IMR-90 (cell line): Measurements from ENCODE around the gene PET100. TPM values are rescaled to one million over a fixed set of nuclear protein-coding genes. Genes with fewer than 3 reads are reported as not detected.

ENCODE experiments used
- ATAC-seq: fragments of 200-7000 bp; cut with Tn5 transposase; 2 replicates; pipeline ENCODE4 v1.9.1; 2020; ENCODE audit warnings: low read depth, mild to moderate bottlenecking, moderate library complexity
- BruUV-seq: library from RNA; stranded (reverse); fragments of 400-500 nt; replicated peaks from 2 replicates; lab custom pipeline; 2021; lab: Mats Ljungman, UMichigan
- CTCF ChIA-PET: fragments of 300-600 bp; formaldehyde crosslinking; extraction: SDS; loops from one replicate; lab custom pipeline; 2021; ENCODE audit warnings: antibody characterized with exemption; lab: Yijun Ruan, JAX
- POLR2A ChIA-PET: fragments of 300-600 bp; sonication (Branson Sonifier 250); formaldehyde crosslinking; loops from one replicate; lab custom pipeline; 2022; ENCODE audit warnings: antibody characterized with exemption; ENCODE audit not compliant: unreplicated experiment; lab: Charles Lee
- DNase-seq: peaks from one replicate; pipeline ENCODE4 v3.0.0; 2013
- H2AFZ ChIP-seq: replicated peaks from 2 replicates; pipeline ENCODE3; 2013; ENCODE audit warnings: low read length, mild to moderate bottlenecking; ENCODE audit not compliant: poor library complexity
- H2AK5ac ChIP-seq: 2 replicates; pipeline ENCODE4 v1.6.1; 2013; ENCODE audit warnings: low read depth, low read length, inconsistent platforms
- H2AK9ac ChIP-seq: replicated peaks from 2 replicates; pipeline ENCODE3; 2013; ENCODE audit warnings: mild to moderate bottlenecking, low read depth, low read length, moderate library complexity; ENCODE audit not compliant: poor library complexity
- H2BK120ac ChIP-seq: 2 replicates; pipeline ENCODE4 v1.6.1; 2013; ENCODE audit warnings: low read depth, low read length, inconsistent platforms
- H2BK15ac ChIP-seq: 3 replicates; pipeline ENCODE4 v1.6.1; 2013; ENCODE audit warnings: low read depth, low read length, inconsistent platforms
- H2BK20ac ChIP-seq: 2 replicates; pipeline ENCODE4 v1.6.1; 2013; ENCODE audit warnings: low read depth, mild to moderate bottlenecking, inconsistent platforms, low read length, moderate library complexity
- H2BK5ac ChIP-seq: 2 replicates; pipeline ENCODE4 v1.6.1; 2013; ENCODE audit warnings: mild to moderate bottlenecking, low read depth, low read length, inconsistent platforms; ENCODE audit not compliant: poor library complexity, severe bottlenecking
- H3K14ac ChIP-seq: replicated peaks from 2 replicates; pipeline ENCODE4 v1.6.1; 2013; ENCODE audit warnings: low read depth, low read length, inconsistent platforms
- H3K18ac ChIP-seq: 2 replicates; pipeline ENCODE4 v1.6.1; 2013; ENCODE audit warnings: low read depth, low read length, control low read depth
- H3K23ac ChIP-seq: 2 replicates; pipeline ENCODE4 v1.6.1; 2013; ENCODE audit warnings: low read depth, low read length, inconsistent platforms
- H3K27ac ChIP-seq: 2 replicates; pipeline ENCODE4 v1.5.1; 2013; ENCODE audit warnings: mild to moderate bottlenecking, control low read depth, low read length; ENCODE audit not compliant: insufficient read depth
- H3K27me3 ChIP-seq: 2 replicates; pipeline ENCODE4 v1.6.1; 2013; ENCODE audit warnings: low read length; ENCODE audit not compliant: control insufficient read depth, insufficient read depth
- H3K36me3 ChIP-seq: 2 replicates; pipeline ENCODE4 v1.6.1; 2013; ENCODE audit warnings: low read length, mixed read lengths; ENCODE audit not compliant: control insufficient read depth, insufficient read depth
- H3K4ac ChIP-seq: 2 replicates; pipeline ENCODE4 v1.6.1; 2013; ENCODE audit warnings: low read depth, low read length, inconsistent platforms
- H3K4me1 ChIP-seq: 2 replicates; pipeline ENCODE4 v1.6.1; 2013; ENCODE audit warnings: low read length, mixed read lengths; ENCODE audit not compliant: control insufficient read depth, insufficient read depth
- H3K4me2 ChIP-seq: 2 replicates; pipeline ENCODE4 v1.6.1; 2013; ENCODE audit warnings: low read depth, mild to moderate bottlenecking, control low read depth, low read length, moderate library complexity
- H3K4me3 ChIP-seq: 2 replicates; pipeline ENCODE4 v1.5.1; 2013; ENCODE audit warnings: low read depth, mild to moderate bottlenecking, control low read depth, low read length, moderate library complexity; ENCODE audit not compliant: insufficient read depth
- H3K56ac ChIP-seq: 2 replicates; pipeline ENCODE4 v1.6.1; 2013; ENCODE audit warnings: low read length, inconsistent platforms; ENCODE audit not compliant: insufficient read depth; ENCODE audit errors: extremely low read depth
- H3K79me1 ChIP-seq, 2 experiments: 2 replicates each; pipeline ENCODE4 v1.6.1; 2013; ENCODE audit warnings: low read length in 2 of 2, inconsistent platforms in 1 of 2, low read depth in 1 of 2
- H3K9ac ChIP-seq: 2 replicates; pipeline ENCODE4 v1.6.1; 2013; ENCODE audit warnings: low read depth, low read length, control low read depth
- H3K9me1 ChIP-seq: 2 replicates; pipeline ENCODE4 v1.6.1; 2013; ENCODE audit warnings: low read length, inconsistent platforms; ENCODE audit not compliant: insufficient read depth
- H3K9me3 ChIP-seq: 2 replicates; pipeline ENCODE4 v1.6.1; 2013; ENCODE audit warnings: low read length; ENCODE audit not compliant: control insufficient read depth, insufficient read depth
- H4K20me1 ChIP-seq: 2 replicates; pipeline ENCODE4 v1.6.1; 2013; ENCODE audit warnings: low read length, inconsistent platforms; ENCODE audit not compliant: insufficient read depth
- H4K5ac ChIP-seq: 2 replicates; pipeline ENCODE4 v1.6.1; 2013; ENCODE audit warnings: mild to moderate bottlenecking, low read depth, low read length, control low read depth
- H4K8ac ChIP-seq, 2 experiments: 2 replicates each; pipeline ENCODE4 v1.6.1; 2013; ENCODE audit warnings: low read depth in 2 of 2, low read length in 2 of 2, control low read depth in 1 of 2, inconsistent platforms in 1 of 2
- H4K91ac ChIP-seq: 2 replicates; pipeline ENCODE4 v1.6.1; 2013; ENCODE audit warnings: low read depth, low read length, inconsistent platforms; ENCODE audit not compliant: insufficient read depth
- CEBPB ChIP-seq: IDR thresholded peaks from 2 replicates; pipeline ENCODE4 v1.6.1; 2012; ENCODE audit warnings: low read depth, low read length, improper control_type of control experiment
- RAD21 ChIP-seq: IDR thresholded peaks from 2 replicates; pipeline ENCODE4 v1.6.1; 2012; ENCODE audit warnings: low read length, improper control_type of control experiment
- WGBS, 2 experiments: methylation state at CpG; one replicate each; pipeline versions ENCODE4 v1.1.5 to v1.1.7; 2013; ENCODE audit warnings: missing lambda C conversion rate in 2 of 2; ENCODE audit not compliant: insufficient read length in 1 of 2; ENCODE audit errors: extremely low coverage in 2 of 2; 5-methylcytosine and 5-hydroxymethylcytosine counted together
- dilution Hi-C: fragments of 300-500 bp; cut with HindIII; formaldehyde crosslinking; loops from one replicate; pipeline ENCODE4 v1.14.3; 2018; ENCODE audit warnings: low sequenced_read_pairs; ENCODE audit not compliant: unreplicated experiment
- in situ Hi-C: fragments of 300-500 bp; cut with MboI; formaldehyde crosslinking; loops from 3 replicates; pipeline ENCODE4 v1.14.3; 2019; ENCODE audit warnings: low sequenced_read_pairs, inconsistent platforms, mixed read lengths
- intact Hi-C: fragments of 100-400 bp; cut with micrococcal nuclease; formaldehyde crosslinking; loops from 2 replicates; pipeline ENCODE4 v1.10.0; 2022
- polyA plus RNA-seq, 3 experiments: library from polyadenylated mRNA; depleted of rRNA; stranded (reverse); fragments of >200 nt; gene quantifications; 2 replicates each; pipeline ENCODE4 v1.2.3, GENCODE V29; 2012; ENCODE audit warnings: low replicate concordance in 1 of 3
- total RNA-seq: library from RNA; depleted of rRNA; stranded (reverse); fragments of >200 nt; gene quantifications from 2 replicates; pipeline ENCODE4 v1.2.3, GENCODE V29; 2012

Gene PET100
- total and polyA plus RNA-seq, 2 of the 4 experiments (the other 2 are of a cell fraction): 1.4 to 31.4 TPM

DNA sequence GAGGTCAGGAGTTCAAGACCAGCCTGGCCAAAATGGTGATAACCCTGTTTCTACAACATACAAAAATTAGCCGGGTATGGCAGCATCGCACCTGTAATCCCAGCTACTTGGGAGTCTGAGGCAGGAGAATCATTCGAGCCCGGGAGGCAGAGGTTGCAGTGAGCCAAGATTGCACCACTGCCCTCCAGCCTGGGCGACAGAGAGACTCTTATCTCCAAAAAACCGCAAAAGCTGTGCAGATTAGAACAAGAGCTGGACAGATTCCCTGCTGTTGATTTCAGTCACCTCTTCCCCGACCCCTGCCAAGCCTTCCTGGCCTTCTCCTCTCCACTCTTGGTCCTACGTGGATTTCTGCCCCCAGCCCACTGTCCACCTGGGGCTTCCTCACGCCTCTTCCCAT, 25.7 kb upstream of the PET100 start:
- Histone ChIP-seq H2BK15ac (no peak overlapping the region), H3K27me3 (peaks cover 4% of the 10 kb centered on the region; the same call in 1 of the 2 replicates), H3K9me3 (no peaks in the 10 kb centered on the region), H3K56ac (no peak overlapping the region), H3K4me3 (no peak overlapping the region), H3K4me1 (no peaks in the 10 kb centered on the region), H2BK120ac (no peak overlapping the region), H2AFZ (no peak overlapping the region), H3K27ac (no peak overlapping the region), H2AK5ac (no peak overlapping the region), H4K20me1 (no peaks in the 10 kb centered on the region), H3K79me1 (no peaks in the 10 kb centered on the region), H4K5ac (no peak overlapping the region), H3K36me3 (no peaks in the 10 kb centered on the region), H3K4me2 (no peak overlapping the region), H2BK20ac (no peak overlapping the region), H3K4ac (no peak overlapping the region), H3K14ac (no peak overlapping the region), H4K91ac (no peak overlapping the region), H2BK5ac (no peak overlapping the region), H2AK9ac (no peak overlapping the region), H3K18ac (no peak overlapping the region), H3K9me1 (no peaks in the 10 kb centered on the region), H3K9ac (no peak overlapping the region), H3K23ac (no peak overlapping the region), H4K8ac (no peak overlapping the region)
- intact Hi-C loops: no loop called here
- 68% methylated on average over 7 of the region's 9 CpGs; no CpG with 5 or more reads in 1 of the 2 experiments for WGBS, 2 experiments
- BruUV-seq: no TSS peak
- DNase-seq (no peak), ATAC-seq (no peak)
- dilution Hi-C loops: no loop called here
- ChIA-PET POLR2A (no interaction called here), CTCF (no interaction called here)
- TF ChIP-seq CEBPB: no peak
- no peak for TF ChIP-seq RAD21
- in situ Hi-C loops: no loop called here
